ENCODE measurements around the gene SDSL. TPM values are rescaled to one million over a fixed set of nuclear protein-coding genes. Genes with fewer than 3 reads are reported as not detected.
A peak's percentile ranks its signal among the peaks of the same experiment; 100 is the strongest.

Gene SDSL
- total RNA-seq, 2 experiments from 2014 or later: not detected

DNA sequence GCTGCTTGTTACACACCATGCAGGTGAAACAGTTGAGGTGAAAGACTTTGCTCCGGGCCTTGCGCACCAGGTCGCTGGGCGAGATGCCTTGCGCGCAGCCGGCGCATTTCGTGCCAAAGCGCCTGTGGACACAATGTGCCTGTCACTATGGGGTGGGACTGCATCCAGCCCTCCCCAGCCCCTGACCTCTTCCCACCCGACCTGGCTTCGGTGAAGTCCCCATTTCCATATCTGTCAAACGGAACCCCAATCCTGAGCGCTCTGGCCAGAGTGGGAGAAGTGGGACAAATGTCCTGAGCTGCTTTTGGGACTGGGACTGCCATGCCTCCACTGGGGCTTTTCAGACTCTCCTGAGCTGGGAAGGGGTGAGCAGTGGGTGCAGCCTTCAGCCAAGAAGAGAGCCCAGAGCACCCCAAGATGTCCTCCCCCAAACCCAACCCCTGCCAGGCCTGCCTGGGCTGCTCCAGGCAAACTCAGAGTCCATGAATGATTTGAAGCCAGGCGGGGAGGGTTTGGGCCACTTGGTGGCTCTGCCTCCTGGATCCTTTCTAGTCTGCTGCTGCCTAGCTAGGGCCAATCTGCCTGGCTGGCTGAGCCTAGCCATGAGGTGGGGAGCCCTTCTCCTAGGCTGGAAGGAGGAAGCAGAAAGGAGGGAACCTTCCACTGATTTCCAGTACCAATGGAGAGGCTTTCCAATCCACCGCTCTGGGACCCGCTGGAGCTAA lies 47.2 kb downstream of the SDSL start:
- intact Hi-C loops (cut with micrococcal nuclease): loop anchor here (5.0 to 10.0 kb wide), 2 partner anchors 265 to 933 kb away; no protein-coding TSS in a partner anchor
- Mint-ChIP-seq H3K27me3 (ENCODE audit: low read depth) (peaks cover 82% of the 10 kb centered on the region), H3K9me3 (no peaks in the 10 kb centered on the region), H3K4me1 (ENCODE audit: low read depth) (peaks cover 18% of the 10 kb centered on the region), H3K4me3 (no peak overlapping the region), H3K36me3 (ENCODE audit: low read depth) (no peaks in the 10 kb centered on the region), H3K27ac (no peak overlapping the region)
- DNase-seq: no peak
- CTCF ChIA-PET: no interaction called here

DNA sequence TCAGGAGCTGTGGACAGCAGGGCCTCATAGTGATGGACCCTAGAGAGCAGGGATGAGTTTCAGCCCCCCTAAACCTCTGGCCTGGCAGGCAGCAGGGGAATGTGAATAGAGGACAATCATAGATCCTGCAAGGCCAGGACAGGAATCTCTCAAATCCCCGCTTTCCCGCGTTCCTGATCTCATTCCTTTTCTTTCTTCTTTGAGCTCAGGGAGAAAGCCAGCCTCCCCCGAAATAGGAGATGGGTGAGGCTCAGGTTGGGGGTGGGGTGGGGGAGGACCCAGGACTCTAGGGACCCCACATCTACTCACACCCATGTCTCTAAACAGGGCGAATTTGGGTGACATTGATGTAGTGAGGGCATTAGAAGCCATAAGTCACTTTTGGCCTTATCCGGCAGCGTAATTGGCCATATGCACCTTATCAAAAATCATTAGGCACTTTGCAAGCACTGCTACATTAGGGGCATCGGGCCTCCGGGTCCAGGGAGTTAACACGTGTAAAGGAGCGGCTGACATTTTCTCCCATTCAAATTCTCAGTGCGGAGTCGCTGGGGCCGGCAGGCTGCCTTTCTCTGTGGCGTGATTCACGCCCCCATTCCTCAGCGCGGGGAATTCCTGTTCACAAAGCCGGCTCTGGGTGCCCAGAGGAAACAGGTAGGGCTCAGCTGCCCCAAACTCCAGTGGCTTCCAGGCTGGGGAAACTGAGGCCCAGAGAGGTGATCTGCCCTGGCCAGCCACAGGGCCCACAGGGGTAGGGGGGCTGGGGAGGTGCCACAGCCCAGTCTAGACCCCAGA lies 48.0 kb downstream of the SDSL start:
- Mint-ChIP-seq H3K4me1 (ENCODE audit: low read depth) (peaks cover 17% of the 10 kb centered on the region), H3K36me3 (ENCODE audit: low read depth) (no peaks in the 10 kb centered on the region), H3K9me3 (no peaks in the 10 kb centered on the region), H3K27ac (no peak overlapping the region), H3K27me3 (ENCODE audit: low read depth) (peaks cover 82% of the 10 kb centered on the region), H3K4me3 (no peak overlapping the region)
- CTCF ChIA-PET: no interaction called here
- intact Hi-C loops (cut with micrococcal nuclease): loop anchor here (5.0 to 10.0 kb wide), 4 partner anchors 265 to 1215 kb away; partner anchors contain the start of gene TBX3
- no peak for DNase-seq

DNA sequence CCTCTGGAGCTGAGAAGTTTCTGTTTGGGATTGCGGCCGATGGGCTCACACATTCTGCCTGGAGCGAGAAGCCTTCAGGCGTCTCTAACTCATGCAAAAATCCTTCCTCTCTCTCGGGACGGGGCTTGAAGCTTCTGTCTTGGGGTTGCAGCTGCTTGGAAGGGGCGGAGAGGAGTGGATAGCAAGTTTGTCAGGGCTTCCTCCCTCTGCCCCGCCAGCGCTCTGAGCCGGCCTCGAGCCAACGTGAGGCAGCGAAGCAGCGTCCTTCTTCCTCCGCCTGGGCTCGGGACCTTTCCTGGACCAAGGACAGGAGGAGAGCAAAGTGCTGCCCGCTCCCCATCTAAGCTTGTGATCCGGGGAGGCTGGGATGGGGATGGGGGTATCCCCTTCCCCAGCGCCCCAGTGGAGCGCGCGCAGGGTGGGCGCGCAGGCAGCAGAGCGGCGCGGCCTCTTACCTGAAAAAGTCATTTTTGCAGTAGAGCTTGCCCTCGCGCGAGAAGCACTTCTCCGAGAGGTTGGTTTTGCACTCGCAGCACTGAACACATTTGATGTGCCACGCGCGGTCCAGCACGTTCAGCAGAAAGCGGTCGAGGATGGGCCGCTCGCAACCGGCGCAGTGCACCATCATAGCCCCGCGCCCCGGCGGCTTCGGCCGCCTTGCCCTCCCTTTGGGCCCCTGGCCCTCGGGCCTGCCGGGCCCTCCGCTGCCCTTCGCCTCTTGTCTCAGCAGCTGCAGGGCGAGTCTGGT lies 48.9 kb downstream of the SDSL start:
- H3K27me3 Mint-ChIP-seq (ENCODE audit: low read depth): peaks cover 85% of the 10 kb centered on the region
- no peaks in the 10 kb centered on the region for H3K9me3 Mint-ChIP-seq
- intact Hi-C loops (cut with micrococcal nuclease): loop anchor here (10.0 kb wide), 2 partner anchors 974 to 1214 kb away; partner anchors contain the start of gene TBX3
- H3K36me3 Mint-ChIP-seq (ENCODE audit: low read depth): no peaks in the 10 kb centered on the region
- peaks cover 17% of the 10 kb centered on the region for H3K4me1 Mint-ChIP-seq (ENCODE audit: low read depth)
- CTCF ChIA-PET: no interaction called here
- H3K27ac Mint-ChIP-seq: no peak overlapping the region
- DNase-seq: no peak
- H3K4me3 Mint-ChIP-seq: no peak overlapping the region

DNA sequence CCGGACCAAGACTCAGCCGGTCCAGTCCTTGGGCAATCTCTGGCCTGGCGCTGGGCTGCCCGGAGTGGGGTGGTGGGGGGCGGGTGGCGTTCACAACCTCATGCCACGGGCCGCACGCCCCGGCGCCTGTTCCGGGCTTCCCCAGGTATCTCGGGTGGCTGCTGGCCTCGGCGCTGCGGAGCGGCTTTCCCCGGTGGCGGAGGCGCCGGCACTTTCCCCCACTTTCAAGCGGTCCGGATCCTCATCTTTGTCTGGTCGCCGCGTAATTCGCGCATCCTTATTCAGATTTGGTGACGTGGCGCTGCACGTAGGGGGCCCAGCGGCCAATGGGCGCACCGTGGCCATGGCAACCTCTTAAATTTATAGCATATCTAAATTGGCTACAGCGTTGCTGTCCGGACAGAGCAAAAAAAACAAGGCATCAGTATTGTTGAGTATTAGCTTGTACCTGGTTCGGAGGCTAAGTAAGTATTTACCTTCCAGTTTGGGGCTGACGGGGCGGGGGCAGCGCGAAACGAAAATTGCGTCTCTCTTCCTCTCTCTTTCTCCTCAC lies 49.5 kb downstream of the SDSL start, which contains the start of gene LHX5:
LHX5 (minus strand) TSS at position 253 of the 553 bp plus-strand sequence. CDS start 373 bp downstream, outside the sequence.
- no peaks in the 10 kb centered on the region for H3K36me3 Mint-ChIP-seq (ENCODE audit: low read depth)
- no peak for DNase-seq
- intact Hi-C loops (cut with micrococcal nuclease): loop anchor here (10.0 kb wide), 2 partner anchors 973 to 1213 kb away; partner anchors contain the start of gene TBX3
- no peak within 1 kb of the TSS for H3K27ac Mint-ChIP-seq
- peaks cover 79% of the 10 kb centered on the region for H3K27me3 Mint-ChIP-seq (ENCODE audit: low read depth)
- CTCF ChIA-PET: no interaction called here
- peaks cover 14% of the 10 kb centered on the region for H3K4me1 Mint-ChIP-seq (ENCODE audit: low read depth)
- H3K9me3 Mint-ChIP-seq: no peaks in the 10 kb centered on the region
- no peak within 1 kb of the TSS for H3K4me3 Mint-ChIP-seq

DNA sequence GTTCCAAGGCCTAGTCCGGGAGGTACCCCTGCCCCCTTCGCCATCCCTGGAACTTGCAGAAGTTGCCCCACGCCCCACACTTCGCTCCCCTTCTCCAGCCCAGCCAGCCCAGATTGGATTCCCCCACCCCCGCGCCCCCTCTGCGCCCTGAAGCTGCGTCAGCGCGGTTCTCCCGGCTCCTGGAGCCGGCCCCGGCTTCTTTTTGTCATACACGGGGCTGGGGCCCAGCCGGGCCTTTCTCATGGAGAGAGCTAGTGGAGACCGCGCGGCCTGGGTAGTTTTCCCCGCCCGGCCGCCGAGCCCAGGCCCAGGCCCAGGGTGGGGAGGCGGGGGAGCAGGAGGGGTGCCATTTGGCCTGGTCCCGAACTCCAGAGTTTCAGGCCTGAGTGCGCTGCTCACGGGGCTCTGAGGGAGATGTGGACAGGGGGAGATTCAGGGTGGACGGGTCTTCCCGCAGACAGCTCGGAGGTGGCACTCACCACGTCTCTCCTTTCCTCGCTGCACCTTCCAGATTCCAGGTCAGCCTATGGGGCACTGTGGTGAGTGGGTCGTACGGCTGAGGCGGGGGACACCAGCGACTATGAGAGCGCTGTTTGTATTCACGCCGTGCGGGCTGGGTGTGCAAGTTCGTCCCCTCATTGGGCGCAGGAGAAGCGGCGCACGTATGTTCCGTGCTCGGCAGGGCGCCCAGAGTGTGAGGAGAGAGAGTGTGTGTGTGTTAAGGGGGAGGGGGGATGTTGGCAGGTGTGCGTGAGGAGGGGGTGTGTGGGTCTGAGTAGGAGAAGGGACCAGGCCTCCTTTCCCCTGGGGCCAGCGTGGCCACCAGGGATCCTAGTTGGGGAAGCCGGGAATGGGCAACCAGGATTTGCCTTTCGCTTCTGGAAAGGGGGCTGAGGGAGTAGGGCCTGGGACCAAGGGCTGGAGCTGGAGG lies 50.3 kb downstream of the SDSL start:
- peaks cover 11% of the 10 kb centered on the region for H3K4me1 Mint-ChIP-seq (ENCODE audit: low read depth)
- intact Hi-C loops (cut with micrococcal nuclease): loop anchor here (10.0 kb wide), 2 partner anchors 972 to 1212 kb away; partner anchors contain the start of gene TBX3
- peaks cover 80% of the 10 kb centered on the region for H3K27me3 Mint-ChIP-seq (ENCODE audit: low read depth)
- H3K9me3 Mint-ChIP-seq: no peaks in the 10 kb centered on the region
- H3K27ac Mint-ChIP-seq: no peak overlapping the region
- no peaks in the 10 kb centered on the region for H3K36me3 Mint-ChIP-seq (ENCODE audit: low read depth)
- H3K4me3 Mint-ChIP-seq: no peak overlapping the region
- CTCF ChIA-PET: no interaction called here
- no peak for DNase-seq

DNA sequence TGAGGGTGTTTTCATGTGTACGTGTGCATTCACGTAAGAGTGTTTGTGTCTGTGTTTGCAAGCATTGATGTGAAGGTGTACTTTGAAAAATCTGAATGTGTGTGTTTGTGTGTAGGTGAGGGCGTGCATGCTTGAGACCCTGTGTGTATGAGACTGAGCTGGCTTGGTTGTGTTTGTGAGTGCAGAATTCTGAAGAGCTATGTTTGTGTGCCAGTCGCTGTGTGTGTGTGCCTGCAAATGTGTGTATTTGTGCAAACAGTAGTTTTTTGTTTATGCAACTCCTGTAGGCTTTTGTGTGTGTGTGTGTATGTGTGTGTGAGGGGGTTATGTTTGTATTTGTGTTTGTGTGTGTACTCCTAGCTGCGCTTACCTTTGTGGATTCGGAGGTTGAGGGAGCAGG lies 51.2 kb downstream of the SDSL start:
- no peak overlapping the region for H3K4me3 Mint-ChIP-seq
- intact Hi-C loops (cut with micrococcal nuclease): loop anchor here (10.0 kb wide), 2 partner anchors 971 to 1211 kb away; partner anchors contain the start of gene TBX3
- no peaks in the 10 kb centered on the region for H3K9me3 Mint-ChIP-seq
- H3K27ac Mint-ChIP-seq: no peak overlapping the region
- H3K36me3 Mint-ChIP-seq (ENCODE audit: low read depth): no peaks in the 10 kb centered on the region
- H3K27me3 Mint-ChIP-seq (ENCODE audit: low read depth): peaks cover 84% of the 10 kb centered on the region
- H3K4me1 Mint-ChIP-seq (ENCODE audit: low read depth): peaks cover 9% of the 10 kb centered on the region
- CTCF ChIA-PET: interaction anchor here (2.2 kb wide), 1 partner anchor 12 kb away, joined by 10 read pairs; no protein-coding TSS in a partner anchor
- no peak for DNase-seq

DNA sequence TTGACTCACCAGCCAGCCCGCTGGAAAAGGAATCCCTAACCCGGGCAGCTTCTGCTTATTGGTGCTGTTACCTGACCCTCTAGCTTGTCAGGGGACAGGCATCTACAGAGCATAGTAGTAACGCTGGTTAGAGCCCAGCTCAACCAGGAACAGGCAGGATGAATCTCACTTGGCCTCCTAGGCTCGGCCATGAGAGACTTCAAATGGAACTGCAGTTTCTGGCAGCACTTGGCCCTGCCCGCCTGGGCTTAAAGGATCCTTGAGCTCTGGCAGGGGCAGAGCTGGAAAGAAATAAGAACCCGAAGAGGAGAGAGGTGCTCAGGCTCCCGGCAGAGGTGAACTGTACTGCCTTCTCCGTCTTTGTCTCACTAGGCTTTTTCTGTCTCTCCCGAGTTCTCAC lies 51.8 kb downstream of the SDSL start:
- intact Hi-C loops (cut with micrococcal nuclease): loop anchor here (10.0 kb wide), 2 partner anchors 971 to 1211 kb away; partner anchors contain the start of gene TBX3
- Mint-ChIP-seq H3K4me1 (ENCODE audit: low read depth) (peaks cover 7% of the 10 kb centered on the region), H3K36me3 (ENCODE audit: low read depth) (no peaks in the 10 kb centered on the region), H3K9me3 (no peaks in the 10 kb centered on the region), H3K27me3 (ENCODE audit: low read depth) (peaks cover 83% of the 10 kb centered on the region), H3K27ac (no peak overlapping the region), H3K4me3 (peak overlapping the region; percentile 14)
- DNase-seq: no peak
- CTCF ChIA-PET: interaction anchor here (2.2 kb wide), 1 partner anchor 13 kb away, joined by 10 read pairs; no protein-coding TSS in a partner anchor

DNA sequence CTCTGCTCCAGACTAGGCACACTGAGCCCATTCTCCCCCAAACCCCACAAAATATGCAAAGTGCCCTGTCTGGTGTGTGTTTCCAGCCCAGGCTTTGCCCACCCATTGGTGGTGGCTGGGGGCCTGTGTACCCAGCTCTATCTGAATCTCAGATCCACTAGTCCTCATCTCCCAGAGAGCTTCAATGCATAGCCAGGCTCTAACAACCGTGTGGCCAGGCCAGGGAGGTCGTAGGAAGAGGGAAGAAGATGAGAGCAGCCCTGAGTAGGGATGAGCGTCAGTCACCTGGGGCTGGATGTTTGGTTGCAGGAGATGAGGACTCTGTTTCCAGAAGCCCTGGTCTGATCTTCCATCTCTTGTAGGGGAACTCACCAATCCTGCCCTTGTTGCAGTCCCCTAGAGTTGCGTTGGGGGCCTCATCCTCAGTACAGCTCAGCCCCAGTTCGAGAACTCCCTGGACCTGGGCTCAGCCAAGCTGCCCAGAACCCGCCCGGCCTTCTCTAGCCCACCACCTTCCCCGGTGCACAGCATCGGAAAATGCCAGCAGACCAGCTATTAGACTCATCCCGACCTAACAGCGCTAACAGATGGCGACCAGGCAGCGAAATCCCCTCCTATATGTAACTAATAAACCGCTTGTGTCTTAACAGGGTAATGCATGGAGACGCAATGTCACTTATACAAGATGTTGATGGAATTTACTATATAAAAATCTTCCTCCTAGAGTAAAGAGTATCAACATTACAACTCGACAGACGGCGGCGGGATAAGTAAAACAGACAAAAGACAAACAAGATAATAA lies 52.7 kb downstream of the SDSL start:
- Mint-ChIP-seq H3K4me1 (ENCODE audit: low read depth) (peaks cover 7% of the 10 kb centered on the region), H3K36me3 (ENCODE audit: low read depth) (no peaks in the 10 kb centered on the region), H3K9me3 (no peaks in the 10 kb centered on the region), H3K4me3 (peak overlapping the region; percentile 14), H3K27me3 (ENCODE audit: low read depth) (peaks cover 83% of the 10 kb centered on the region), H3K27ac (no peak overlapping the region)
- CTCF ChIA-PET: interaction anchor here (2.2 kb wide), 1 partner anchor 14 kb away, joined by 10 read pairs; no protein-coding TSS in a partner anchor
- intact Hi-C loops (cut with micrococcal nuclease): loop anchor here (10.0 kb wide), 2 partner anchors 970 to 1210 kb away; partner anchors contain the start of gene TBX3
- DNase-seq: no peak

DNA sequence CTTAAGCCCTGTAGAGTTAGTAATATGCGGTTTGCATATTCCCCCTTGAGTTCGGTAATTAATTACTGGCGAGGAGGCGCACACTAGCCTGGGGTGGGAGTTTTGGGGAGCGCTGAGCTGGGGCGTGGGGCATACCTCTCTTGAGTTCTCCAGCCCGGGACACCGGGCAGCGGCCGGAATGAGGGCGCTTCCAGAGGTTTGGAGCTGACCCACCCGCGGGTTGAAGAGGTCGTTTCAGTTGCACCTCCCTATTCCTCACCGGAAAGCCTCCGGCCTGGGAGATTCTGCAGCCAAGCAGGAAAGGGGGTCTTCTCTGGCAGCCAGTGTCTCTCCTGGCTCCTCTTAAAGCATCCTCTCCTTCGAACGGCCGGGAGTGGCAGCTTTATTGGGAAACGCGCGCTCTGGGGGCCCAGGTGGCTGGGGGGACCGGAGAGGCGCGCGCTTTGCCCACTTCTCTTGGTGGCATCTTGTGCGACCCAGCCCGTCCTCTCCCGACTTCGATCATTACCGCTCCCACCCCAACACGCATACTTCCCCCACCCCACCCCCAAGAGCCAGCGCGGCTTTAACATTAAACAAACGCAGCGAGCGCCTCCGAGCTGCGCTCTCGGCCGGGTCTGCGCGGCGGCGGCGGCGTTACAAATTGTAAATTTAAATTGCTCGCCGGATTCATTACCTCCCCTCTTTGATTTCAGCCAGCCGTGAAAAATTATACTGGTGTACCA lies 53.4 kb downstream of the SDSL start:
- intact Hi-C loops (cut with micrococcal nuclease): loop anchor here (10.0 kb wide), 2 partner anchors 969 to 1209 kb away; partner anchors contain the start of gene TBX3
- no peaks in the 10 kb centered on the region for H3K9me3 Mint-ChIP-seq
- DNase-seq: no peak
- CTCF ChIA-PET: interaction anchor here (2.2 kb wide), 1 partner anchor 14 kb away, joined by 10 read pairs; no protein-coding TSS in a partner anchor
- peaks cover 7% of the 10 kb centered on the region for H3K4me1 Mint-ChIP-seq (ENCODE audit: low read depth)
- no peak overlapping the region for H3K4me3 Mint-ChIP-seq
- H3K27me3 Mint-ChIP-seq (ENCODE audit: low read depth): peaks cover 83% of the 10 kb centered on the region
- no peak overlapping the region for H3K27ac Mint-ChIP-seq
- H3K36me3 Mint-ChIP-seq (ENCODE audit: low read depth): no peaks in the 10 kb centered on the region

Measured in activated naive CD4-positive, alpha-beta T cell treated with anti-CD3 and anti-CD28 coated beads for 36 hours (primary cell).